Tibial nerve (tissue), 4 donors: ENCODE data around the gene TREX2. TPM values are rescaled to one million over a fixed set of nuclear protein-coding genes. Genes with fewer than 3 reads are reported as not detected.

Experiments used
- DNase-seq, 2 donors: peaks; one replicate each; pipeline ENCODE4 v3.0.0-alpha.2; 2019; ENCODE audit warnings: low spot score in 2 of 2
- H3K27ac ChIP-seq, 4 donors: fragments of 200-600 bp; sonication (generic) in 3 of 4; one replicate each; pipeline ENCODE4 v1.5.1; 2017 to 2019; ENCODE audit warnings: mild to moderate bottlenecking in 1 of 4
- H3K27me3 ChIP-seq, 2 donors: fragments of 200-600 bp; sonication (generic) in 1 of 2; one replicate each; pipeline versions ENCODE4 v1.5.1 to v1.6.0; 2017 to 2019
- H3K36me3 ChIP-seq, 3 donors: fragments of 200-600 bp; sonication (generic); one replicate each; pipeline ENCODE4 v1.5.1; 2018 to 2019
- H3K4me1 ChIP-seq, 4 donors: fragments of 200-600 bp; sonication (generic) in 3 of 4; one replicate each; pipeline ENCODE4 v1.5.1; 2017 to 2019
- H3K4me3 ChIP-seq, 4 donors: fragments of 200-600 bp; sonication (generic) in 3 of 4; one replicate each; pipeline ENCODE4 v1.5.1; 2017 to 2019; ENCODE audit warnings: mild to moderate bottlenecking in 1 of 4, moderate library complexity in 1 of 4
- H3K9me3 ChIP-seq, 4 donors: fragments of 200-600 bp; sonication (generic) in 3 of 4; one replicate each; pipeline ENCODE4 v1.5.1; 2017 to 2019
- CTCF ChIP-seq, 5 experiments: fragments of 200-600 bp in 3 of 5; fragments of 450-650 bp in 2 of 5; sonication (generic) in 3 of 5; IDR thresholded peaks; one replicate each; pipeline ENCODE4 v1.5.1; 2016 to 2019; ENCODE audit warnings: antibody characterized with exemption in 5 of 5, mild to moderate bottlenecking in 3 of 5, moderate library complexity in 2 of 5
- EP300 ChIP-seq, 2 donors: sonication (generic); formaldehyde crosslinking; IDR thresholded peaks; one replicate each; pipeline ENCODE4 v1.6.1; 2017; ENCODE audit warnings: antibody characterized with exemption in 2 of 2, mild to moderate bottlenecking in 1 of 2
- POLR2A ChIP-seq, 2 donors: fragments of 450-650 bp; IDR thresholded peaks; one replicate each; pipeline ENCODE4 v1.6.1; 2017; ENCODE audit warnings: antibody characterized with exemption in 2 of 2, mild to moderate bottlenecking in 2 of 2, moderate library complexity in 2 of 2
- WGBS, 2 donors: methylation state at CpG; one replicate each; pipeline ENCODE4 v1.1.5; 2018; 5-methylcytosine and 5-hydroxymethylcytosine counted together
- total RNA-seq, 4 donors: library from RNA; depleted of rRNA; stranded (reverse); fragments of >200 nt; gene quantifications; one replicate each; pipeline ENCODE4 v1.1.0, GENCODE V29; 2016

Gene TREX2
- total RNA-seq, 4 donors from 2014 or later: 1.5 to 4.4 (median 3.3) TPM

- TF ChIP-seq EP300 (IDR thresholded peaks at IDR 0.05): no peak
- TF ChIP-seq CTCF (IDR thresholded peaks at IDR 0.05): no peak
- TF ChIP-seq POLR2A (IDR thresholded peaks at IDR 0.05): no peak
- Histone ChIP-seq H3K36me3 (peaks cover 0 to 28% (median 0%) of the 10 kb centered on the region in 3 donors), H3K27me3 (no peaks in the 10 kb centered on the region), H3K9me3 (no peaks in the 10 kb centered on the region), H3K27ac (no peak overlapping the region), H3K4me1 (no peaks in the 10 kb centered on the region), H3K4me3 (no peak overlapping the region)
- no peak for DNase-seq
- 80 to 85% methylated on average over 9 to 16 of the region's 17 CpGs for WGBS, 2 donors
Observed at GRCh38 chrX:153446950-153447580, 1.2 kb upstream of the TREX2 start.

GRCh38 chrX:153446636-153446936 is 730 bp upstream of the TREX2 start:
- WGBS, 2 donors: 77% methylated on average over 10 of the region's 10 CpGs; no CpG with 5 or more reads in 1 of the 2 donors

GRCh38 chrX:153445106-153445855 is 575 bp downstream of the TREX2 start:
- DNase-seq: no peak
- Histone ChIP-seq H3K4me1 (no peaks in the 10 kb centered on the region), H3K36me3 (peaks cover 0 to 22% (median 0%) of the 10 kb centered on the region in 3 donors), H3K4me3 (no peak overlapping the region), H3K27ac (no peak overlapping the region), H3K27me3 (no peaks in the 10 kb centered on the region), H3K9me3 (no peaks in the 10 kb centered on the region)
- TF ChIP-seq CTCF (IDR thresholded peaks at IDR 0.05) (no peak), POLR2A (IDR thresholded peaks at IDR 0.05) (no peak), EP300 (IDR thresholded peaks at IDR 0.05) (no peak)
- WGBS, 2 donors: 60 to 91% methylated on average over 5 to 16 of the region's 35 CpGs

More at GRCh38 chrX:153446636-153446936, 730 bp upstream of the TREX2 start:
- Histone ChIP-seq H3K27me3 (no peaks in the 10 kb centered on the region), H3K4me3 (no peak overlapping the region), H3K36me3 (peaks cover 0 to 28% (median 0%) of the 10 kb centered on the region in 3 donors), H3K4me1 (no peaks in the 10 kb centered on the region), H3K9me3 (no peaks in the 10 kb centered on the region), H3K27ac (no peak overlapping the region)
- TF ChIP-seq POLR2A (IDR thresholded peaks at IDR 0.05): no peak
- no peak for TF ChIP-seq CTCF (IDR thresholded peaks at IDR 0.05)
- TF ChIP-seq EP300 (IDR thresholded peaks at IDR 0.05): no peak
- no peak for DNase-seq

DNA sequence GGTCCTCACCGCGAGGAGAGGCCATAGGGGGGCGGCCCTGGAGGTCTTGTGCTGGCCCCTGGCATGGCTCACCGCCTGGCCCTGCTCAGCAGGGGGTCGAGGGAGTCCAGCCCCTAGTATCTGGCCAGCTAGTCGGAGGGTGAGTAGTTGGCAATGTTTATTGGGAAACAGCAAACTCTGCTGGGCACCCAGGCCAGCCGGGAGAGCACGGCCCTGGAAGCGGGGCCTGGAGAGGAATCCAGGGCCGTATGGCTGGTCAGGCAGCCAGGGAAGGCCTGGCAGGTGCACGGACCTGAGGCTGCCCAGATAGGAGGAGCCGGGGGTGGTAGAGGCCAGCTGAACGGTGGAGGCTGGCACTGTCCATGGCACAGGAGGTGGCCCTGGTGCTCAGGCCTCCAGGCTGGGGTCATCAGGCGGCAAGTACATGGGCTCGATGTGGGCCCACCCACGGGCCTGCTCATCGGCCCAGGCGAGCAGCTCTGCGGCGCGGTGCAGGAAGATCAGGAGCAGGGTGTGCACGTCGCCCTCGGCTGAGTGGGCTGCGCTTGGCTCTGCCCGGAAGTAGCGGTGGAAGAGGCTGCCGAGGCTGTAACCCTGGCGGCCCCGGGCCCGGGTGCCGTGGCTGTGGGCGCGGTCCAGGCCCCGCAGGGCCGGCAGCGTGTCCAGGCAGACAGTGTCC is 1.4 kb downstream of the TREX2 start:
- Histone ChIP-seq H3K9me3 (no peaks in the 10 kb centered on the region), H3K27me3 (no peaks in the 10 kb centered on the region), H3K36me3 (peaks cover 0 to 14% (median 0%) of the 10 kb centered on the region in 3 donors), H3K4me1 (no peaks in the 10 kb centered on the region), H3K27ac (no peak overlapping the region), H3K4me3 (no peak overlapping the region)
- WGBS, 2 donors: 71 to 92% methylated on average over 11 to 19 of the region's 37 CpGs
- DNase-seq: no peak
- TF ChIP-seq CTCF (IDR thresholded peaks at IDR 0.05) (no peak), EP300 (IDR thresholded peaks at IDR 0.05) (no peak), POLR2A (IDR thresholded peaks at IDR 0.05) (no peak)
